ENCODE data around the gene HMGN1.
A peak's percentile ranks its signal among the peaks of the same experiment; 100 is the strongest.

Gene HMGN1

GRCh38 chr21:39346671-39347331, 2.1 kb downstream of the HMGN1 start:
- H3K9me3 ChIP-seq (ENCODE audit: control extremely low read depth in 1 of 5, control insufficient read depth in 4 of 5, insufficient read depth in 2 of 5, low read depth in 1 of 5, low read length in 4 of 5), result no peaks in the 10 kb centered on the region
- peaks cover 16 to 42% (median 21%) of the 10 kb centered on the region in 4 experiments for H3K4me1 ChIP-seq (ENCODE audit: control extremely low read depth in 1 of 4, control insufficient read depth in 4 of 4, insufficient read depth in 4 of 4, low read length in 3 of 4)
- H3K4me3 ChIP-seq (ENCODE audit: control insufficient read depth in 1 of 7, extremely low read depth in 1 of 7, insufficient read depth in 4 of 7, low read depth in 2 of 7, low read length in 6 of 7), result peak overlapping the region in 4 of 7 experiments; percentile 82 to 97 (median 96)
- no peaks in the 10 kb centered on the region for H3K27me3 ChIP-seq (replicated peaks in 2 of 5; ENCODE audit: control insufficient read depth in 4 of 5, insufficient read depth in 5 of 5, low read length in 4 of 5)
- CTCF ChIA-PET, result interaction anchor here (1.1 to 3.9 kb wide), 7 partner anchors 27 to 94 kb away, joined by 3 to 14 read pairs (median 7); partner anchors contain the start of gene BRWD1
- DNase-seq, result no peak
- peak overlapping the region in 1 of 2 experiments; percentile 94 for H3K27ac ChIP-seq (ENCODE audit: insufficient read depth in 1 of 2, low read depth in 1 of 2, low read length in 2 of 2, poor library complexity in 1 of 2, severe bottlenecking in 2 of 2)
- 90% methylated on average over 2 of the region's 7 CpGs for WGBS (ENCODE audit: insufficient coverage)
- POLR2A ChIA-PET, result interaction anchor here (0.5 to 2.4 kb wide), 3 partner anchors 32 to 108 kb away, joined by 5 to 9 read pairs (median 6); no protein-coding TSS in a partner anchor
- peaks cover 9 to 39% (median 21%) of the 10 kb centered on the region in 4 experiments for H3K36me3 ChIP-seq (ENCODE audit: control insufficient read depth in 4 of 4, insufficient read depth in 4 of 4, low read length in 3 of 4)

- POLR2A ChIA-PET, result interaction anchor here (1.5 kb wide), 1 partner anchor 32 kb away, joined by 5 read pairs; no protein-coding TSS in a partner anchor
Observed at GRCh38 chr21:39346206-39346605, 2.7 kb downstream of the HMGN1 start.

GRCh38 chr21:39345440-39345839, 3.4 kb downstream of the HMGN1 start:
- Histone ChIP-seq H3K27ac (ENCODE audit: insufficient read depth in 1 of 2, low read depth in 1 of 2, low read length in 2 of 2, poor library complexity in 1 of 2, severe bottlenecking in 2 of 2) (no peak overlapping the region), H3K36me3 (ENCODE audit: control insufficient read depth in 4 of 4, insufficient read depth in 4 of 4, low read length in 3 of 4) (peaks cover 9 to 48% (median 28%) of the 10 kb centered on the region in 4 experiments), H3K4me3 (ENCODE audit: control insufficient read depth in 1 of 7, extremely low read depth in 1 of 7, insufficient read depth in 4 of 7, low read depth in 2 of 7, low read length in 6 of 7) (no peak overlapping the region), H3K9me3 (ENCODE audit: control extremely low read depth in 1 of 5, control insufficient read depth in 4 of 5, insufficient read depth in 2 of 5, low read depth in 1 of 5, low read length in 4 of 5) (no peaks in the 10 kb centered on the region), H3K27me3 (replicated peaks in 2 of 5; ENCODE audit: control insufficient read depth in 4 of 5, insufficient read depth in 5 of 5, low read length in 4 of 5) (no peaks in the 10 kb centered on the region), H3K4me1 (ENCODE audit: control extremely low read depth in 1 of 4, control insufficient read depth in 4 of 4, insufficient read depth in 4 of 4, low read length in 3 of 4) (peaks cover 16 to 40% (median 21%) of the 10 kb centered on the region in 4 experiments)
- ChIA-PET POLR2A (no interaction called here), CTCF (interaction anchor here (0.7 to 3.9 kb wide), 6 partner anchors 28 to 1799 kb away, joined by 3 to 14 read pairs (median 4); no protein-coding TSS in a partner anchor)
- 96% methylated on average over 5 of the region's 6 CpGs for WGBS (ENCODE audit: insufficient coverage)
- no peak for DNase-seq

More at GRCh38 chr21:39346206-39346605, 2.7 kb downstream of the HMGN1 start:
- Histone ChIP-seq H3K27me3 (replicated peaks in 2 of 5; ENCODE audit: control insufficient read depth in 4 of 5, insufficient read depth in 5 of 5, low read length in 4 of 5) (no peaks in the 10 kb centered on the region), H3K9me3 (ENCODE audit: control extremely low read depth in 1 of 5, control insufficient read depth in 4 of 5, insufficient read depth in 2 of 5, low read depth in 1 of 5, low read length in 4 of 5) (no peaks in the 10 kb centered on the region), H3K27ac (ENCODE audit: insufficient read depth in 1 of 2, low read depth in 1 of 2, low read length in 2 of 2, poor library complexity in 1 of 2, severe bottlenecking in 2 of 2) (no peak overlapping the region), H3K4me1 (ENCODE audit: control extremely low read depth in 1 of 4, control insufficient read depth in 4 of 4, insufficient read depth in 4 of 4, low read length in 3 of 4) (peaks cover 16 to 42% (median 21%) of the 10 kb centered on the region in 4 experiments), H3K36me3 (ENCODE audit: control insufficient read depth in 4 of 4, insufficient read depth in 4 of 4, low read length in 3 of 4) (peaks cover 9 to 41% (median 24%) of the 10 kb centered on the region in 4 experiments), H3K4me3 (ENCODE audit: control insufficient read depth in 1 of 7, extremely low read depth in 1 of 7, insufficient read depth in 4 of 7, low read depth in 2 of 7, low read length in 6 of 7) (peak overlapping the region in 1 of 7 experiments; percentile 96)
- no CpG with 5 or more reads among the region's 3 CpGs for WGBS (ENCODE audit: insufficient coverage)
- DNase-seq, result no peak
- CTCF ChIA-PET, result interaction anchor here (1.1 to 3.9 kb wide), 5 partner anchors 27 to 95 kb away, joined by 3 to 14 read pairs (median 4); no protein-coding TSS in a partner anchor

- CTCF ChIA-PET, result interaction anchor here (0.7 to 3.9 kb wide), 4 partner anchors 30 to 1798 kb away, joined by 3 to 14 read pairs (median 5); no protein-coding TSS in a partner anchor
- peaks cover 9 to 48% (median 28%) of the 10 kb centered on the region in 4 experiments for H3K36me3 ChIP-seq (ENCODE audit: control insufficient read depth in 4 of 4, insufficient read depth in 4 of 4, low read length in 3 of 4)
- DNase-seq, result no peak
- WGBS (ENCODE audit: insufficient coverage), result no CpG with 5 or more reads among the region's 5 CpGs
- H3K9me3 ChIP-seq (ENCODE audit: control extremely low read depth in 1 of 5, control insufficient read depth in 4 of 5, insufficient read depth in 2 of 5, low read depth in 1 of 5, low read length in 4 of 5), result no peaks in the 10 kb centered on the region
- H3K4me3 ChIP-seq (ENCODE audit: control insufficient read depth in 1 of 7, extremely low read depth in 1 of 7, insufficient read depth in 4 of 7, low read depth in 2 of 7, low read length in 6 of 7), result no peak overlapping the region
- H3K4me1 ChIP-seq (ENCODE audit: control extremely low read depth in 1 of 4, control insufficient read depth in 4 of 4, insufficient read depth in 4 of 4, low read length in 3 of 4), result peaks cover 12 to 34% (median 16%) of the 10 kb centered on the region in 4 experiments
- H3K27me3 ChIP-seq (replicated peaks in 2 of 5; ENCODE audit: control insufficient read depth in 4 of 5, insufficient read depth in 5 of 5, low read length in 4 of 5), result no peaks in the 10 kb centered on the region
- POLR2A ChIA-PET, result no interaction called here
- no peak overlapping the region for H3K27ac ChIP-seq (ENCODE audit: insufficient read depth in 1 of 2, low read depth in 1 of 2, low read length in 2 of 2, poor library complexity in 1 of 2, severe bottlenecking in 2 of 2)
Observed at GRCh38 chr21:39344848-39345247, 4.0 kb downstream of the HMGN1 start.

GRCh38 chr21:39341249-39341923, 7.5 kb downstream of the HMGN1 start:
- Histone ChIP-seq H3K27me3 (replicated peaks in 2 of 5; ENCODE audit: control insufficient read depth in 4 of 5, insufficient read depth in 5 of 5, low read length in 4 of 5) (no peaks in the 10 kb centered on the region), H3K27ac (ENCODE audit: insufficient read depth in 1 of 2, low read depth in 1 of 2, low read length in 2 of 2, poor library complexity in 1 of 2, severe bottlenecking in 2 of 2) (no peak overlapping the region), H3K9me3 (ENCODE audit: control extremely low read depth in 1 of 5, control insufficient read depth in 4 of 5, insufficient read depth in 2 of 5, low read depth in 1 of 5, low read length in 4 of 5) (no peaks in the 10 kb centered on the region), H3K4me3 (ENCODE audit: control insufficient read depth in 1 of 7, extremely low read depth in 1 of 7, insufficient read depth in 4 of 7, low read depth in 2 of 7, low read length in 6 of 7) (no peak overlapping the region), H3K4me1 (ENCODE audit: control extremely low read depth in 1 of 4, control insufficient read depth in 4 of 4, insufficient read depth in 4 of 4, low read length in 3 of 4) (peaks cover under 1 to 15% (median 1%) of the 10 kb centered on the region in 4 experiments), H3K36me3 (ENCODE audit: control insufficient read depth in 4 of 4, insufficient read depth in 4 of 4, low read length in 3 of 4) (peaks cover 6 to 42% (median 26%) of the 10 kb centered on the region in 4 experiments)
- no peak for DNase-seq
- WGBS (ENCODE audit: insufficient coverage), result 92% methylated on average over 4 of the region's 6 CpGs
- POLR2A ChIA-PET, result no interaction called here
- CTCF ChIA-PET, result interaction anchor here (1.4 kb wide), 1 partner anchor 14 kb away, joined by 5 read pairs; no protein-coding TSS in a partner anchor

- POLR2A ChIA-PET, result no interaction called here
- H3K36me3 ChIP-seq (ENCODE audit: control insufficient read depth in 4 of 4, insufficient read depth in 4 of 4, low read length in 3 of 4), result peaks cover 6 to 38% (median 23%) of the 10 kb centered on the region in 4 experiments
- DNase-seq, result no peak
- H3K27me3 ChIP-seq (replicated peaks in 2 of 5; ENCODE audit: control insufficient read depth in 4 of 5, insufficient read depth in 5 of 5, low read length in 4 of 5), result no peaks in the 10 kb centered on the region
- no peaks in the 10 kb centered on the region for H3K9me3 ChIP-seq (ENCODE audit: control extremely low read depth in 1 of 5, control insufficient read depth in 4 of 5, insufficient read depth in 2 of 5, low read depth in 1 of 5, low read length in 4 of 5)
- H3K4me3 ChIP-seq (ENCODE audit: control insufficient read depth in 1 of 7, extremely low read depth in 1 of 7, insufficient read depth in 4 of 7, low read depth in 2 of 7, low read length in 6 of 7), result no peak overlapping the region
- CTCF ChIA-PET, result interaction anchor here (1.4 kb wide), 1 partner anchor 14 kb away, joined by 5 read pairs; no protein-coding TSS in a partner anchor
- WGBS (ENCODE audit: insufficient coverage), result 95% methylated on average over 5 of the region's 6 CpGs
- peaks cover 0 to 8% (median under 1%) of the 10 kb centered on the region in 4 experiments for H3K4me1 ChIP-seq (ENCODE audit: control extremely low read depth in 1 of 4, control insufficient read depth in 4 of 4, insufficient read depth in 4 of 4, low read length in 3 of 4)
- no peak overlapping the region for H3K27ac ChIP-seq (ENCODE audit: insufficient read depth in 1 of 2, low read depth in 1 of 2, low read length in 2 of 2, poor library complexity in 1 of 2, severe bottlenecking in 2 of 2)
Observed at GRCh38 chr21:39340687-39341086, 8.2 kb downstream of the HMGN1 start.

Measured in common myeloid progenitor, CD34-positive (primary cell).